Stomach (tissue), 4 donors: ENCODE data around the gene THSD7A.

Experiments
- CTCF ChIP-seq, 7 experiments: fragments of 450-650 bp in 4 of 7; fragments of 200-600 bp in 3 of 7; sonication (generic) in 3 of 7; IDR thresholded peaks; one replicate each; pipeline ENCODE4 v1.5.1; 2016 to 2019; ENCODE audit warnings: antibody characterized with exemption in 7 of 7, control low read depth in 2 of 7, mild to moderate bottlenecking in 1 of 7
- POLR2A ChIP-seq, 4 donors: fragments of 450-650 bp; IDR thresholded peaks; one replicate each; pipeline ENCODE4 v1.6.1; 2016; ENCODE audit warnings: antibody characterized with exemption in 4 of 4, control low read depth in 2 of 4, mild to moderate bottlenecking in 1 of 4, moderate library complexity in 1 of 4
- POLR2AphosphoS5 ChIP-seq, 3 donors: sonication (generic); formaldehyde crosslinking; IDR thresholded peaks; one replicate each; pipeline ENCODE4 v1.6.1; 2016; ENCODE audit warnings: antibody characterized with exemption in 3 of 3

GRCh38 chr7:11689096-11689495 is 142.9 kb downstream of the THSD7A start:
- TF ChIP-seq CTCF (IDR thresholded peaks at IDR 0.05): no peak
- no peak for TF ChIP-seq POLR2AphosphoS5 (IDR thresholded peaks at IDR 0.05)
- TF ChIP-seq POLR2A (IDR thresholded peaks at IDR 0.05): no peak
